Tibial artery (tissue), 4 donors: ENCODE data around the gene TGM6.

Source experiments
- DNase-seq, 2 donors: peaks; one replicate each; pipeline ENCODE4 v3.0.0-alpha.2; 2019
- H3K27ac ChIP-seq, 2 donors: fragments of 200-600 bp; sonication (generic) in 1 of 2; 1 replicate in 1 of 2; 2 replicates in 1 of 2; pipeline ENCODE4 v1.5.1; 2018 to 2019; ENCODE audit warnings: mild to moderate bottlenecking in 1 of 2
- H3K27me3 ChIP-seq, 2 donors: fragments of 200-600 bp; sonication (generic) in 1 of 2; one replicate each; pipeline versions ENCODE4 v1.5.1 to v1.6.0; 2016 to 2019
- H3K36me3 ChIP-seq, 3 donors: fragments of 200-600 bp; sonication (generic) in 2 of 3; one replicate each; pipeline ENCODE4 v1.5.1; 2016 to 2019; ENCODE audit warnings: mild to moderate bottlenecking in 2 of 3
- H3K4me1 ChIP-seq, 4 donors: fragments of 200-600 bp; sonication (generic) in 2 of 4; 1 replicate in 3 of 4; 2 replicates in 1 of 4; pipeline ENCODE4 v1.5.1; 2016 to 2019
- H3K4me3 ChIP-seq, 2 donors: fragments of 200-600 bp; sonication (generic) in 1 of 2; 1 replicate in 1 of 2; 2 replicates in 1 of 2; pipeline ENCODE4 v1.5.1; 2018 to 2019; ENCODE audit warnings: mild to moderate bottlenecking in 2 of 2
- H3K9me3 ChIP-seq, 3 donors: fragments of 200-600 bp; sonication (generic) in 1 of 3; one replicate each; pipeline ENCODE4 v1.5.1; 2016 to 2019
- CTCF ChIP-seq, 2 experiments: fragments of 200-600 bp in 1 of 2; fragments of 450-650 bp in 1 of 2; IDR thresholded peaks; one replicate each; pipeline ENCODE4 v1.5.1; 2017 to 2019; ENCODE audit warnings: antibody characterized with exemption in 2 of 2, mild to moderate bottlenecking in 1 of 2, moderate library complexity in 1 of 2
- intact Hi-C: fragments of 100-400 bp; cut with DNase I; formaldehyde crosslinking; loops from one replicate; pipeline ENCODE4 v1.15.0; 2023; ENCODE audit warnings: low total_unique reads

TGM6 gene

GRCh38 chr20:2340823-2341222 is 39.9 kb upstream of the TGM6 start:
- no peaks in the 10 kb centered on the region for H3K4me1 ChIP-seq
- DNase-seq: no peak
- TF ChIP-seq CTCF (IDR thresholded peaks at IDR 0.05): no peak
- intact Hi-C loops: no loop called here
- H3K36me3 ChIP-seq: no peaks in the 10 kb centered on the region
- no peaks in the 10 kb centered on the region for H3K9me3 ChIP-seq
- H3K4me3 ChIP-seq: no peak overlapping the region
- peaks cover 0 to 6% of the 10 kb centered on the region in 2 donors for H3K27me3 ChIP-seq
- H3K27ac ChIP-seq: no peak overlapping the region

GRCh38 chr20:2341336-2341735 is 39.4 kb upstream of the TGM6 start:
- Histone ChIP-seq H3K27ac (no peak overlapping the region), H3K9me3 (no peaks in the 10 kb centered on the region), H3K4me1 (no peaks in the 10 kb centered on the region), H3K36me3 (no peaks in the 10 kb centered on the region), H3K27me3 (peaks cover 0 to 6% of the 10 kb centered on the region in 2 donors), H3K4me3 (no peak overlapping the region)
- DNase-seq: no peak
- TF ChIP-seq CTCF (IDR thresholded peaks at IDR 0.05): no peak
- intact Hi-C loops: no loop called here

- no peak for DNase-seq
- intact Hi-C loops: no loop called here
- Histone ChIP-seq H3K27ac (no peak overlapping the region), H3K4me1 (no peaks in the 10 kb centered on the region), H3K4me3 (no peak overlapping the region), H3K36me3 (no peaks in the 10 kb centered on the region), H3K9me3 (peaks cover 0 to 6% (median 0%) of the 10 kb centered on the region in 3 donors), H3K27me3 (peaks cover 0 to 6% of the 10 kb centered on the region in 2 donors)
- TF ChIP-seq CTCF (IDR thresholded peaks at IDR 0.05): no peak
Measured at GRCh38 chr20:2342243-2342642, 38.5 kb upstream of the TGM6 start.

- intact Hi-C loops: no loop called here
- peaks cover 0 to 7% (median 0%) of the 10 kb centered on the region in 3 donors for H3K9me3 ChIP-seq
- H3K27me3 ChIP-seq: peaks cover 0 to 15% of the 10 kb centered on the region in 2 donors
- no peak overlapping the region for H3K27ac ChIP-seq
- H3K4me3 ChIP-seq: no peak overlapping the region
- DNase-seq: no peak
- no peaks in the 10 kb centered on the region for H3K4me1 ChIP-seq
- H3K36me3 ChIP-seq: no peaks in the 10 kb centered on the region
- no peak for TF ChIP-seq CTCF (IDR thresholded peaks at IDR 0.05)
Measured at GRCh38 chr20:2346188-2346587, 34.5 kb upstream of the TGM6 start.

- Histone ChIP-seq H3K4me3 (no peak overlapping the region), H3K4me1 (no peaks in the 10 kb centered on the region), H3K9me3 (peaks cover 0 to 7% (median 0%) of the 10 kb centered on the region in 3 donors), H3K27ac (no peak overlapping the region), H3K36me3 (no peaks in the 10 kb centered on the region), H3K27me3 (peaks cover 0 to 15% of the 10 kb centered on the region in 2 donors)
- DNase-seq: no peak
- intact Hi-C loops: no loop called here
- no peak for TF ChIP-seq CTCF (IDR thresholded peaks at IDR 0.05)
Measured at GRCh38 chr20:2348336-2348735, 32.4 kb upstream of the TGM6 start.

- H3K27me3 ChIP-seq: peaks cover 0 to 15% of the 10 kb centered on the region in 2 donors
- H3K9me3 ChIP-seq: peaks cover 0 to 7% (median 0%) of the 10 kb centered on the region in 3 donors
- DNase-seq: no peak
- no peak overlapping the region for H3K27ac ChIP-seq
- H3K36me3 ChIP-seq: no peaks in the 10 kb centered on the region
- H3K4me3 ChIP-seq: no peak overlapping the region
- intact Hi-C loops: no loop called here
- no peaks in the 10 kb centered on the region for H3K4me1 ChIP-seq
- no peak for TF ChIP-seq CTCF (IDR thresholded peaks at IDR 0.05)
Measured at GRCh38 chr20:2349801-2350200, 30.9 kb upstream of the TGM6 start.
